B cell (primary cell): ENCODE data around the gene MOB1B. TPM values are rescaled to one million over a fixed set of nuclear protein-coding genes. Genes with fewer than 3 reads are reported as not detected.

Source experiments
- ATAC-seq: fragments of 200-7000 bp; cut with Tn5 transposase; one replicate; pipeline ENCODE4 v1.10.0; 2021; ENCODE audit warnings: low read depth, mild to moderate bottlenecking, moderate number of reproducible peaks, moderate library complexity
- CTCF ChIA-PET: fragments of 350-600 bp; sonication (Branson Sonifier 250); formaldehyde crosslinking; loops from one replicate; lab custom pipeline; 2021; ENCODE audit warnings: antibody characterized with exemption, inconsistent platforms; lab: Charles Lee
- POLR2A ChIA-PET: fragments of 350-600 bp; sonication (Branson Sonifier 250); formaldehyde crosslinking; loops from one replicate; lab custom pipeline; 2021; ENCODE audit warnings: antibody characterized with exemption; lab: Charles Lee
- DNase-seq: peaks from one replicate; pipeline ENCODE4 v3.0.0; 2013
- H2AFZ ChIP-seq: 2 replicates; pipeline ENCODE4 v1.6.1; 2012; ENCODE audit warnings: mild to moderate bottlenecking, low read depth, low read length; ENCODE audit not compliant: insufficient read depth, poor library complexity, severe bottlenecking
- H3K27ac ChIP-seq, 2 donors: 1 replicate in 1 of 2; 2 replicates in 1 of 2; pipeline ENCODE4 v1.5.1; 2012 to 2013; ENCODE audit warnings: low read length in 2 of 2, mild to moderate bottlenecking in 2 of 2, moderate library complexity in 1 of 2
- H3K27me3 ChIP-seq, 4 experiments: fragments of 200-600 bp in 1 of 4; sonication (generic) in 1 of 4; replicated peaks in 1 of 4; 1 replicate in 2 of 4; 2 replicates in 2 of 4; pipeline versions ENCODE4 v1.6.1 to v1.7.0; 2013 to 2016; ENCODE audit warnings: low read length in 3 of 4, mild to moderate bottlenecking in 2 of 4, mixed read lengths in 1 of 4, moderate library complexity in 1 of 4; ENCODE audit not compliant: insufficient read depth in 4 of 4, control insufficient read depth in 3 of 4; ENCODE audit errors: control extremely low read depth in 1 of 4
- H3K36me3 ChIP-seq, 2 experiments: replicated peaks in 1 of 2; 1 replicate in 1 of 2; 2 replicates in 1 of 2; pipeline versions ENCODE4 v1.6.1 to v1.7.1; 2013; ENCODE audit warnings: low read length in 1 of 2; ENCODE audit not compliant: insufficient read depth in 2 of 2, control insufficient read depth in 1 of 2; ENCODE audit errors: control extremely low read depth in 1 of 2, extremely low read depth in 1 of 2
- H3K4me1 ChIP-seq, 2 donors: fragments of 200-600 bp in 1 of 2; sonication (generic) in 1 of 2; 1 replicate in 1 of 2; 2 replicates in 1 of 2; pipeline versions ENCODE4 v1.5.1 to v1.6.1; 2013 to 2017; ENCODE audit warnings: low read length in 2 of 2; ENCODE audit not compliant: control insufficient read depth in 2 of 2, insufficient read depth in 2 of 2
- H3K4me2 ChIP-seq: replicated peaks from 2 replicates; pipeline ENCODE3; 2012; ENCODE audit warnings: mild to moderate bottlenecking, low read depth, low read length; ENCODE audit not compliant: poor library complexity, severe bottlenecking
- H3K4me3 ChIP-seq, 5 experiments: fragments of 200-600 bp in 1 of 5; sonication (generic) in 1 of 5; 1 replicate in 3 of 5; 2 replicates in 2 of 5; pipeline versions ENCODE4 v1.5.1 to v1.7.0; 2011 to 2016; ENCODE audit warnings: low read length in 4 of 5, mild to moderate bottlenecking in 4 of 5, low read depth in 2 of 5, control low read depth in 1 of 5, moderate library complexity in 1 of 5; ENCODE audit not compliant: insufficient read depth in 1 of 5; ENCODE audit errors: control extremely low read depth in 1 of 5, extremely low read depth in 1 of 5
- H3K79me2 ChIP-seq: fragments of 200-600 bp; sonication (generic); one replicate; pipeline ENCODE4 v1.6.0; 2016; ENCODE audit warnings: low read length; ENCODE audit not compliant: control insufficient read depth, insufficient read depth
- H3K9ac ChIP-seq: fragments of 200-600 bp; sonication (generic); 2 replicates; pipeline ENCODE4 v1.6.1; 2017; ENCODE audit warnings: mild to moderate bottlenecking, low read length, moderate library complexity
- H3K9me3 ChIP-seq, 3 donors: one replicate each; pipeline versions ENCODE4 v1.6.1 to v1.7.1; 2013; ENCODE audit warnings: low read length in 2 of 3; ENCODE audit not compliant: control insufficient read depth in 2 of 3, insufficient read depth in 1 of 3; ENCODE audit errors: control extremely low read depth in 1 of 3
- H4K20me1 ChIP-seq: 2 replicates; pipeline ENCODE4 v1.6.0; 2012; ENCODE audit warnings: mild to moderate bottlenecking, low read length; ENCODE audit not compliant: insufficient read depth, control insufficient read depth, poor library complexity, severe bottlenecking
- H3K27ac Mint-ChIP-seq: one replicate; pipeline ENCODE4 v1.8.0; 2021; ENCODE audit warnings: mixed read lengths
- H3K27me3 Mint-ChIP-seq: one replicate; pipeline ENCODE4 v1.8.0; 2021; ENCODE audit warnings: mixed read lengths
- H3K4me1 Mint-ChIP-seq: one replicate; pipeline ENCODE4 v1.8.0; 2021; ENCODE audit warnings: mixed read lengths
- H3K4me3 Mint-ChIP-seq: one replicate; pipeline ENCODE4 v1.8.0; 2021; ENCODE audit warnings: mixed read lengths
- H3K9me3 Mint-ChIP-seq: one replicate; pipeline ENCODE4 v1.8.0; 2022; ENCODE audit warnings: mixed read lengths; ENCODE audit not compliant: insufficient read depth
- EZH2 ChIP-seq: IDR thresholded peaks from 2 replicates; pipeline ENCODE4 v1.6.1; 2012; ENCODE audit warnings: borderline replicate concordance, low read depth, mild to moderate bottlenecking, moderate library complexity, low read length; ENCODE audit not compliant: insufficient read depth, poor library complexity, severe bottlenecking
- WGBS: methylation state at CpG from one replicate; pipeline ENCODE4 v1.1.5; 2013; ENCODE audit warnings: missing lambda C conversion rate; ENCODE audit not compliant: insufficient coverage; 5-methylcytosine and 5-hydroxymethylcytosine counted together
- intact Hi-C: fragments of 100-400 bp; cut with micrococcal nuclease; formaldehyde crosslinking; loops from one replicate; pipeline ENCODE4 v1.10.0; 2022
- polyA plus RNA-seq: library from polyadenylated mRNA; depleted of rRNA; stranded (reverse); fragments of >200 nt; gene quantifications from 2 replicates; pipeline ENCODE4 v1.2.3, GENCODE V29; 2012
- total RNA-seq, 2 donors: library from RNA; stranded (reverse); fragments of 120-200 nt in 1 of 2; gene quantifications; 1 replicate in 1 of 2; 2 replicates in 1 of 2; pipeline versions ENCODE4 v1.2.3 to v1.2.4, GENCODE V29; 2013 to 2022
- TF ChIP-seq, protein P1 (sequence below): fragments of 200-600 bp; IDR thresholded peaks from one replicate; pipeline ENCODE4 v1.8.0; 2022; ENCODE audit warnings: antibody characterized with exemption, mild to moderate bottlenecking

The MOB1B gene
- total and polyA plus RNA-seq, 2 donors (not counting 1 experiment from before 2014, with no cell fraction given) = 2.3 to 30.4 TPM

DNA sequence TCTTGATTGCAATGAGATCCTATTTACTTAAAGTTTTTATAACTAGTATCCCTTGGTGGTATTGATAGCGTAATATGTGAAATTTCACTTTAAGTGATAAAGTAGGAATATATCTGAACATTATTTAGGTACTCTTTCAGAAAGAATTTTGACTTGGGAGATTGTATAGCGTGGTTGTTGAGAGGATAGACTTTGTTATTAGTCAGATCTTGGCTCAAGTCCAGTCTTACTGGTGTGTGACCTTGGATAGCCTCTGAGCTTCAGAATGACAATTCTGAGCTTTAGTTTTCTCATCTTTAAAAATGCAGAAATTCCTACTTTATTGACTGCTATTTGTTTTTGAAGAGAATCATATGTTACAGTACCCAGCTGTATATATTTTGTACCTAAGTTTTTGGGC, 123.9 kb downstream of the MOB1B start:
- ATAC-seq = no peak
- Mint-ChIP-seq H3K4me1 (peaks cover 2% of the 10 kb centered on the region), H3K4me3 (no peak overlapping the region), H3K9me3 (no peaks in the 10 kb centered on the region), H3K27me3 (no peaks in the 10 kb centered on the region), H3K27ac (no peak overlapping the region)
- no peak overlapping the region for H2AFZ ChIP-seq
- H3K9ac ChIP-seq = no peak overlapping the region
- TF ChIP-seq EZH2 = no peak
- TF ChIP-seq, protein P1, sequence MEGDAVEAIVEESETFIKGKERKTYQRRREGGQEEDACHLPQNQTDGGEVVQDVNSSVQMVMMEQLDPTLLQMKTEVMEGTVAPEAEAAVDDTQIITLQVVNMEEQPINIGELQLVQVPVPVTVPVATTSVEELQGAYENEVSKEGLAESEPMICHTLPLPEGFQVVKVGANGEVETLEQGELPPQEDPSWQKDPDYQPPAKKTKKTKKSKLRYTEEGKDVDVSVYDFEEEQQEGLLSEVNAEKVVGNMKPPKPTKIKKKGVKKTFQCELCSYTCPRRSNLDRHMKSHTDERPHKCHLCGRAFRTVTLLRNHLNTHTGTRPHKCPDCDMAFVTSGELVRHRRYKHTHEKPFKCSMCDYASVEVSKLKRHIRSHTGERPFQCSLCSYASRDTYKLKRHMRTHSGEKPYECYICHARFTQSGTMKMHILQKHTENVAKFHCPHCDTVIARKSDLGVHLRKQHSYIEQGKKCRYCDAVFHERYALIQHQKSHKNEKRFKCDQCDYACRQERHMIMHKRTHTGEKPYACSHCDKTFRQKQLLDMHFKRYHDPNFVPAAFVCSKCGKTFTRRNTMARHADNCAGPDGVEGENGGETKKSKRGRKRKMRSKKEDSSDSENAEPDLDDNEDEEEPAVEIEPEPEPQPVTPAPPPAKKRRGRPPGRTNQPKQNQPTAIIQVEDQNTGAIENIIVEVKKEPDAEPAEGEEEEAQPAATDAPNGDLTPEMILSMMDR = no peak
- peaks cover 12% of the 10 kb centered on the region for H3K79me2 ChIP-seq
- intact Hi-C loops = no loop called here
- no peaks in the 10 kb centered on the region for H3K27me3 ChIP-seq
- no peaks in the 10 kb centered on the region for H3K9me3 ChIP-seq
- no peak overlapping the region for H3K27ac ChIP-seq
- H3K4me1 ChIP-seq = no peaks in the 10 kb centered on the region
- no CpG with 5 or more reads among the region's 2 CpGs for WGBS
- no peak overlapping the region for H3K4me3 ChIP-seq
- ChIA-PET POLR2A (no interaction called here), CTCF (interaction anchor here (0.6 to 6.5 kb wide), 6 partner anchors 17 to 141 kb away, joined by 3 to 35 read pairs (median 4); partner anchors contain the start of gene DCK)
- H3K4me2 ChIP-seq = no peak overlapping the region
- peaks cover 17 to 64% of the 10 kb centered on the region in 2 experiments for H3K36me3 ChIP-seq
- no peak for DNase-seq
- peaks cover 32% of the 10 kb centered on the region for H4K20me1 ChIP-seq

DNA sequence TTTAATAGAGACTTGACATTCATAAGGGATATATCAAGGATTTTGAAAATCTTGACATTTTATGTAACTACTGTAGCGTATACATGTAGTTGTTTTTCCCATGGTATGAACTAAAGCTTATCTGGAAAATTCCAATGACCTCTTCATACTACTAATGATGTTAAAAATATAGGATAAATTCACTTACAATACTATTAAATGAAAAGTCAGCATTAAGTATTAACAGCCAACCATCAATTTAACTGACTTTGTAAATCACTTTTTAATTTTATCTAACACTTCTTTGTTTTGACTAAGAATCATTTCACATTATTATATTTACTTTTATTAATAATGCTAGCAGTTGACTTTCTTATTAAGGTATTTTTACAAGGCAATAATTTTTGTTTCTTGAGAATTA, 125.4 kb downstream of the MOB1B start:
- no peak for TF ChIP-seq EZH2
- TF ChIP-seq, protein P1 = no peak
- Mint-ChIP-seq H3K4me1 (no peaks in the 10 kb centered on the region), H3K4me3 (no peak overlapping the region), H3K9me3 (no peaks in the 10 kb centered on the region), H3K27me3 (no peaks in the 10 kb centered on the region), H3K27ac (no peak overlapping the region)
- ChIA-PET POLR2A (no interaction called here), CTCF (interaction anchor here (6.5 kb wide), 1 partner anchor 19 kb away, joined by 35 read pairs; no protein-coding TSS in a partner anchor)
- H3K27me3 ChIP-seq = no peaks in the 10 kb centered on the region
- H3K9ac ChIP-seq = no peak overlapping the region
- no peak overlapping the region for H3K4me2 ChIP-seq
- H3K79me2 ChIP-seq = peaks cover 2% of the 10 kb centered on the region
- ATAC-seq (no peak), DNase-seq (no peak)
- WGBS = no CpG with 5 or more reads among the region's 1 CpG
- no peak overlapping the region for H3K27ac ChIP-seq
- H4K20me1 ChIP-seq = peaks cover 27% of the 10 kb centered on the region
- H3K9me3 ChIP-seq = no peaks in the 10 kb centered on the region
- H2AFZ ChIP-seq = no peak overlapping the region
- H3K4me1 ChIP-seq = no peaks in the 10 kb centered on the region
- peaks cover 15 to 67% of the 10 kb centered on the region in 2 experiments for H3K36me3 ChIP-seq
- no peak overlapping the region for H3K4me3 ChIP-seq
- intact Hi-C loops = no loop called here
